Activated B cell treated with CpG ODN at 0.5 μM for 24 hours (primary cell): Measurements from ENCODE around the gene IL1A. TPM values are rescaled to one million over a fixed set of nuclear protein-coding genes. Genes with fewer than 3 reads are reported as not detected.

Experiments
- ATAC-seq: fragments of 200-7000 bp; cut with Tn5 transposase; one replicate; pipeline ENCODE4 v1.10.0; 2021; ENCODE audit warnings: low read depth, mild to moderate bottlenecking, moderate library complexity
- CTCF ChIA-PET: fragments of 350-600 bp; sonication (Branson Sonifier 250); formaldehyde crosslinking; loops from one replicate; lab custom pipeline; 2021; ENCODE audit warnings: antibody characterized with exemption; lab: Charles Lee
- POLR2A ChIA-PET: fragments of 350-600 bp; sonication (Branson Sonifier 250); formaldehyde crosslinking; loops from one replicate; lab custom pipeline; 2021; ENCODE audit warnings: antibody characterized with exemption; lab: Charles Lee
- DNase-seq: peaks from one replicate; pipeline ENCODE4 v3.0.0; 2022
- H3K27ac Mint-ChIP-seq: one replicate; pipeline ENCODE4 v1.8.0; 2020; ENCODE audit warnings: mixed read lengths
- H3K27me3 Mint-ChIP-seq: one replicate; pipeline ENCODE4 v1.8.0; 2021; ENCODE audit warnings: mixed read lengths
- H3K36me3 Mint-ChIP-seq: one replicate; pipeline ENCODE4 v1.8.0; 2021; ENCODE audit warnings: low read depth, mixed read lengths
- H3K4me1 Mint-ChIP-seq: one replicate; pipeline ENCODE4 v1.8.0; 2021; ENCODE audit warnings: mixed read lengths
- H3K4me3 Mint-ChIP-seq: one replicate; pipeline ENCODE4 v1.8.0; 2020; ENCODE audit warnings: mild to moderate bottlenecking, mixed read lengths
- H3K9me3 Mint-ChIP-seq: one replicate; pipeline ENCODE4 v1.8.0; 2020; ENCODE audit warnings: mixed read lengths
- intact Hi-C: fragments of 100-400 bp; cut with micrococcal nuclease; formaldehyde crosslinking; loops from one replicate; pipeline ENCODE4 v1.15.1; 2024
- total RNA-seq: library from RNA; stranded (reverse); gene quantifications from 2 replicates; pipeline ENCODE4 v1.2.3, GENCODE V29; 2022
- TF ChIP-seq, protein P1 (sequence below): fragments of 200-600 bp; IDR thresholded peaks from one replicate; pipeline ENCODE4 v1.8.0; 2022; ENCODE audit warnings: antibody characterized with exemption, mild to moderate bottlenecking

Gene IL1A
- total RNA-seq, 1 donor from 2014 or later = 1.9 TPM

DNA sequence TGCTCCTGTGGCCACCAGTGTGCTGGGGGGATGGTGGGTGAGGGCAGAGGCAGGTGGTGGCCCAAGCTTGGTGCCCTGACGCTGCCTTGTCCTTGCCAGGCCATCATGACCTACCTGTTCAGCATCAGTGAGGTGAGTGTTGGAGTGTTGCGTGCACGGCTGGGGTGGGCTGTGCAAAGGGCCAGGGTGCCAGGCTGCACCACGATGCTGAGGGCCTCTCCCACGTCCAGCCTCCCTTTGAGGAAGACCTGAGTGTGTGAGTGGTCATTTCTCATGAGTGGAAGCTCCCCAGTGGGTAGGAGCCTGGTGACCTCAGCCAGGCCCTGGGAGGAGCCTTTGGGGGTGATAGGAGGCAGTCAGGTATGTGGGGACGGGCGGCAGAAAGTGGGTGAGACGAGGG, 60.3 kb downstream of the IL1A start:
- DNase-seq = no peak
- no peak for ATAC-seq
- no peak overlapping the region for H3K27ac Mint-ChIP-seq
- ChIA-PET POLR2A (interaction anchor here (2.9 to 4.1 kb wide), 2 partner anchors 78 to 98 kb away, joined by 24 to 38 read pairs; partner anchors contain the start of gene SLC20A1), CTCF (interaction anchor here (3.9 to 9.2 kb wide), 4 partner anchors 16 to 96 kb away, joined by 43 to 316 read pairs (median 48); partner anchors contain the start of gene SLC20A1)
- H3K27me3 Mint-ChIP-seq = no peaks in the 10 kb centered on the region
- no peaks in the 10 kb centered on the region for H3K36me3 Mint-ChIP-seq
- intact Hi-C loops = no loop called here
- no peaks in the 10 kb centered on the region for H3K9me3 Mint-ChIP-seq
- H3K4me3 Mint-ChIP-seq = no peak overlapping the region
- TF ChIP-seq, protein P1, sequence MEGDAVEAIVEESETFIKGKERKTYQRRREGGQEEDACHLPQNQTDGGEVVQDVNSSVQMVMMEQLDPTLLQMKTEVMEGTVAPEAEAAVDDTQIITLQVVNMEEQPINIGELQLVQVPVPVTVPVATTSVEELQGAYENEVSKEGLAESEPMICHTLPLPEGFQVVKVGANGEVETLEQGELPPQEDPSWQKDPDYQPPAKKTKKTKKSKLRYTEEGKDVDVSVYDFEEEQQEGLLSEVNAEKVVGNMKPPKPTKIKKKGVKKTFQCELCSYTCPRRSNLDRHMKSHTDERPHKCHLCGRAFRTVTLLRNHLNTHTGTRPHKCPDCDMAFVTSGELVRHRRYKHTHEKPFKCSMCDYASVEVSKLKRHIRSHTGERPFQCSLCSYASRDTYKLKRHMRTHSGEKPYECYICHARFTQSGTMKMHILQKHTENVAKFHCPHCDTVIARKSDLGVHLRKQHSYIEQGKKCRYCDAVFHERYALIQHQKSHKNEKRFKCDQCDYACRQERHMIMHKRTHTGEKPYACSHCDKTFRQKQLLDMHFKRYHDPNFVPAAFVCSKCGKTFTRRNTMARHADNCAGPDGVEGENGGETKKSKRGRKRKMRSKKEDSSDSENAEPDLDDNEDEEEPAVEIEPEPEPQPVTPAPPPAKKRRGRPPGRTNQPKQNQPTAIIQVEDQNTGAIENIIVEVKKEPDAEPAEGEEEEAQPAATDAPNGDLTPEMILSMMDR = no peak
- H3K4me1 Mint-ChIP-seq = peaks cover 23% of the 10 kb centered on the region

Other genes with a start within 250 kb of the IL1A start
- gene POLR1B, start 242.0 kb downstream of the IL1A start, total RNA-seq = 43.1 and 48.8 TPM in 2 replicates
- 26.0 and 28.4 TPM in 2 replicates for gene CHCHD5, start 199.9 kb downstream of the IL1A start, total RNA-seq
- 46.9 and 54.6 TPM in 2 replicates for gene SLC20A1, start 138.6 kb downstream of the IL1A start, total RNA-seq
- 1.4 and 2.1 TPM in 2 replicates for gene NT5DC4, start 63.5 kb downstream of the IL1A start, total RNA-seq
- 1.2 TPM in 2 replicates for gene CKAP2L, start 19.9 kb downstream of the IL1A start, total RNA-seq
- 0.53 and 0.71 TPM in 2 replicates for gene IL1B, start 52.3 kb upstream of the IL1A start, total RNA-seq
- gene IL37, start 126.7 kb upstream of the IL1A start, total RNA-seq = not detected in 2 replicates
- gene IL36G, start 193.5 kb upstream of the IL1A start, total RNA-seq = not detected in 2 replicates
- gene IL36A, start 221.0 kb upstream of the IL1A start, total RNA-seq = not detected in 2 replicates